HUDEP-2 (cell line): ENCODE data around the gene SPATA24.
"Not testable (repeated sequence)": the region's sequence is repeated elsewhere in the genome, so short reads cannot be mapped to it uniquely, and the experiment has no call there.

Source experiments
- DNase-seq, 76 experiments: peaks; one replicate each; lab custom pipeline; 2025; ENCODE audit not compliant: unreplicated experiment in 76 of 76; lab: John Stamatoyannopoulos, UW

Gene SPATA24

GRCh38 chr5:139417214-139417613 lies 13.3 kb upstream of the SPATA24 start:
- DNase-seq, result no peak

- no peak for DNase-seq
Observed at GRCh38 chr5:139416651-139417050, 12.8 kb upstream of the SPATA24 start.

GRCh38 chr5:139415869-139416268 lies 12.0 kb upstream of the SPATA24 start:
- DNase-seq, result no peak

DNA sequence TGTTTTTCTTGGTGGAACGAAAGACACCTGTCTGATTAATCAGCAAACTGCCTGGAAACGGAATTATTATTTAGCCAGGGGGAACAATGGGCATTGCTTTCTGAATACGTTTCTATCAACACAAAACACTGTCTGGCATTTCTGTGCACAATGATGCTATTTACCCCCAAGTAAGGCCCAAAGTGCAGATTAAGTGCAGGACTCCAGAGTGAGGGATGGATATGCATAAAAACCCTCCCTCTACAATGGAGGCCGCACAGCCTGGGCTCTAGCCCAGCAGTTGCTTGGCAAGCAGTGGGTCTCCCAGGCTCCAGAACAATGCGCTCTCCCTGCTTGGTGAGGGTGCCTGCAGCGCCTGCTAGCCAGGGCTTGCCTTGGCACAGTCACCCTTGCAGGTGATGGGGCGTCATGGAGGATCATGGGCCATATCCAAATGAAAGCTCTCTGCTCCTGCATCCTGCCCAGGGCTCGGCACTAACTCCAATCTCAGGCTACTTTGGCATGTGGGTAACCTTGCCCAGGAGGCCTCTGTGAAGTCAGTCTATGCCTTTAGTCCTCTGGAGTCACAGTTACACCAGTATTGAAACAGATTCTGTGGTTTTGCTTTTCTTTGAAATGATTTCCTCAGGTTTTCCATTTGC lies 11.5 kb upstream of the SPATA24 start:
- DNase-seq, result no peak

DNA sequence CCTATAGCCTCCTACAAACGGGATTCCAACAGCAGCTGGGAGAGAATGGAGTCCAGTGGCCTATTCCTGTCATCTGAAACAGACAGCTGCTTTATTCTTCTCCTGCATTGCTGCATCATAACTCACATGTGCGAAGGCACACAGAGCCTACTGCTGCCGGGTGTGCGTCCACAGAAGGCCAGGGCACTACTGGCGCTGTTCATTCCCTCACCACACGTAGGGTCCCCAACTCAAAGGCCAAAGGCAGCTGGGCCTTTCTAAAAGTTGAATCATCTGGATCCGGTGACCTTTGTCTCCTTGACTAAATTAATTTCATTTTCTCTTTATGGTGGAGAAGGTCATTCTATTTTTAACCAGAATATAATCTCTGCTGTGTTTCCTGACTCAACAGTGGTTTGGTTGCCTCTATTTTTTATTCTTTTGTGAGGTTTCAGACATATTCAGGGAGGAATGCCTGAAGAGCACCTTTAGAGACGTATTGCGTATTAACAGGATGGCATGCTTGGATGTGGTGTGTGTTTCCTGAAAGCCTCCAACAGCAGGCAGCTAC lies 10.8 kb upstream of the SPATA24 start:
- no peak for DNase-seq

- DNase-seq, result no peak
Observed at GRCh38 chr5:139413963-139414362, 10.1 kb upstream of the SPATA24 start.

GRCh38 chr5:139413153-139413552 lies 9.3 kb upstream of the SPATA24 start:
- no peak for DNase-seq

- DNase-seq, result no peak
Observed at GRCh38 chr5:139410993-139411828, 7.3 kb upstream of the SPATA24 start.

DNA sequence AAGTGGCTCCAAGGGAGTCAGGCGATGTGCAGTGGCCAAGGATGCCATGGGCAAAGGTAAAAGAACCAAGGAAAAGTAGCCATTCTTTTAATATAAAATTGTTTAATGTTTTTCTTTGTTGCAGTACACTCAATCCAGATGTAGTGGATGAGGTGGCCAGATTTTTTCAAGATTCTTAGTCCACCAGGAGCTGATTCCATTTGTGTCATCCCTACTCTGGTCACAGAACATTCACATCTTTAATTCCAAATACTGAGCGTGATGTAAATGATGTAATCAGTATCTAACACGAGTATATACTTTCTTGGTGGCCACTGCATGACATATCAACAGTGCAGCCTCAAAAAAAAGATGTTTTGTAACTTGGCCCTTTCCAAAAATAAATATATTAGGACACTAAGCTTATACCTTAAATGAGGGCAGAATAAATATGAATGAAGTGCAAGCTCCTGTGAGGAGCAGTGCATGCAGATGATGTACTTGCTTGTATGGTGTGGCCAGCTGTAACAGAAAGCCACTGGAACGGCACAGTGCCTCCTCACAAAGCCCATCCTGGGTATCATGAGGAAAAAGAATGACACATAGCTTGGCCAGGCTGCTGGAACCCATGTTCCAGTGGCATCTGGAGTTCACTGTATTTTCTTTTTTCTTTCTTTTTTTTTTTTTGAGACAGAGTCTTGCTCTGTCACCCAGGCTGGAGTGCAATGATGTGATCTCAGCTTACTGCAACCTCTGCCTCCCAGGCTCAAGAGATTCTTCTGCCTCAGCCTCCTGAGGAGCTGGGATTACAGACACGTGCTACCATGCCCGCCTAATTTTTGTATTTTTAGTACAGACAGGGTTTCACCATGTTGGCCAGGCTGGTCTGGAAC lies 6.5 kb upstream of the SPATA24 start:
- no peak for DNase-seq

DNA sequence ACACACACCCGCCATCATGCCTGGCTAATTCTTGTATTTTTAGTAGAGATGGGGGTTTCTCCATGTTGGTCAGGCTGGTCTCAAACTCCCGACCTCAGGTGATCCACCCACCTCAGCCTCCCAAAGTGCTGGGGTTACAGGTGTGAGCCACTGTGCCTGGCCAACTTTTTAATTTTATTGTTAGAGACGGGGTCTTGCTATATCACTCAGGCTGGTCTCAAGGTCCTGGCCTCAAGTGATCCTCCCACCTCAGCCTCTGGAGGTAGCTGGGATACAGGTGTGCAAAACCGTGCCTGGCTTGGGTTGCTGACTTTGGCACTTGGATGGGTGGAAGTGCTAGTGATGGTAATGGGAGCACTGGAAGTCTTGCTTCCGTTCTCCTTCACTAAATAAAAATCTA lies 5.2 kb upstream of the SPATA24 start:
- not testable (repeated sequence) for DNase-seq

GRCh38 chr5:139408191-139408590 lies 4.3 kb upstream of the SPATA24 start:
- DNase-seq, result no peak

DNA sequence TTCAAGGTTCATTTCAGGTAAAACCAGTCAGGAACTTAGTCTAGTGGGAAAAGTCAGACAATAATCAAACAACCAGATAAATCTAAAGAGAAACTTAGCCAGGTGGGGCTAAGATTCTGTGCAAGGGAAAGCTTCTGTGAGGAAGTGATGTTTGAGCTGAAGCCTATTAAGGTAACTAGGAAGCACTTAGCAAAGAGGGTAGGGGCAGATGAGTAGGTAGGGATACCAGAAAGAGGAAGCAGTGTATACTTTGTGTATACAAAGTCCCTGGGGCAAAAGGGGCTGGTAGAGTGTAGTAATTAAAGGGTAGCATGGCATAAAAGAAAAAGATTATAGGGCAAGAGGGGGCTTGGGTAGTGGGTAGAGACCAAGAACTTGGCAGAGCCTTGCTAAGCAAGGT lies 3.6 kb upstream of the SPATA24 start:
- DNase-seq, result no peak

- peak in 2 of 76 experiments; percentile 12 to 15 for DNase-seq
Observed at GRCh38 chr5:139406963-139407362, 3.1 kb upstream of the SPATA24 start.

DNA sequence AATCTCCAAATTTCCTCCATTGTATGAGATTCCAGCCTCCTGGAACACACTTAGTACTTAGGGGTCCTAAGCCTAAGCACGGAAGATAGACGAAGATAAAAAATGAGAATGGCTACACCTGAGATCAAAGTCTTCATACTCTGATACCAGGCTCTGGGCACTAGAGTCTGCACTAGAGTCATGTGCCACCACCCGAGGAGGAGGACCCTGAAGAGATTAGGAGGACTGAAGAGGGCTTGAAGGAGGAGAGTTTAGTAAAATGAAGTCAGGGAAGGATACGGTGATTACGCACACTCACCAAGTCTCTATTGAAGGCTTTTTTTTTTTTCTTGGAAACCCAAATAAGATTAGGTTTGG lies 573 bp upstream of the SPATA24 start:
- DNase-seq, result peak in 1 of 76 experiments; percentile 43

GRCh38 chr5:139403418-139403786 lies 487 bp downstream of the SPATA24 start:
- DNase-seq, result no peak

DNA sequence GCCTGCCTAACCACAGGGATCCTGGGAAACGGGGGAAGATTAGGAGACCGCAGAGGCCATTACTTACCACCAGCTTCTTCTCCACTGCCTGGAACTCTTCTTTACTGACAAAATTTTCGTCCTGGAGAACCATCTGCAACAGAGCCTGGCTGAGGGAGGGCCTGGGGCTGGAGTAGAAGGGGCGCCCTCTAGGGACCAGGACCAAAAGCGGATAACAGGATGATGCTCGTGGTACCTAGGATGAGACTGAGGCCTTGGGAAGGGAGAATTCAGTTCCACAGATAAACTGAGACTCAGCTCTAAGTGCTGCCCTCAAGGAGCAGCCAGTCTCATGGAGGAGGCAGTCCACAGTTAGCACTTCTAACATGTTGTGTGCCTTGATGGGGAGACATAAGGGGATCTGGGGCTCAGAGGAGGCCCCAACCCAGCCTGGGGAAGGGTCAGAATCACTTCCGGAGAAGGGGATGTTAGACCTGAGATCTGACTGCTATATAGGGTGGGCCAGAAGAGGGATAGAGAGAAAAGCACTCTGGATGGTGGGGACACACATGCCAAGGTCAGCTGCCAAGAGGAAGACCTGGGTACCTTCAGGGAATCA lies 1.2 kb downstream of the SPATA24 start:
- DNase-seq, result peak in 19 of 76 experiments; percentile 5 to 36 (median 18)

GRCh38 chr5:139401546-139401945 lies 2.3 kb downstream of the SPATA24 start:
- no peak for DNase-seq

DNA sequence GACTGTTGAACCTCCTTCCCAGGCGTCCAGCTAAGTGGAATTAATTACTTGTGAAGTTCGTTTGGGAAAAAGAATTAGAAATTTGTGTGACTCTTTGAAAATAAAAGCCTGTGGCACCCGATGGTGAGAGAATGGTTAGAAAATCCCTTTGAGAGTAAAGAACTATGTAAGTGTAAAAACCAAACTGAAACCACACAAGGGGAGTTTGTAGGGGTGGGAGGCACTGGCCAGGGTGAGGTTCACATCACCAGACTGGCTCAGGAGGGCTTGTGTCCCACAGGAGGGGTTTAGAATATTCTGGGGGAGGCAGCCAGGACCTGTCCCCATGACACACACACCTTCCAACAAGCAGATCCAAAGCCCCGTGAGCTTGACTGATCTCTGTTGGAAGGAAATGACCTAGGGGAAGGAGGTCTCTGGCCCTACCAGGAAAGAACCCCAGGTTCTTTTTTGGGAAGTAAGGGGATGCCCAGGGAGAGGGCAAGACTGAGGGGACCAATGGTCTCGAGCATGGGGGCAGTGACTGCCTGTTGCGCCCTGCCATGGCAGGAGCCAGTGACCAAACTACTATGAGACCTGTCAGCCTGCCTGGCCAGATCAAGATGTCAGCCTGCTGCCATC lies 4.3 kb downstream of the SPATA24 start:
- no peak for DNase-seq

- DNase-seq, result no peak
Observed at GRCh38 chr5:139397921-139398320, 6.0 kb downstream of the SPATA24 start.

- no peak for DNase-seq
Observed at GRCh38 chr5:139396691-139397090, 7.2 kb downstream of the SPATA24 start.
